NCI-H2196 (cell line): ENCODE data around the gene PTCH1.
A peak's percentile ranks its signal among the peaks of the same experiment; 100 is the strongest.

Experiments used
- DNase-seq: peaks from one replicate; lab custom pipeline; 2025; ENCODE audit not compliant: unreplicated experiment; lab: John Stamatoyannopoulos, UW

PTCH1 gene

GRCh38 chr9:95513711-95514110 is 3.1 kb downstream of the PTCH1 start:
- DNase-seq: no peak

DNA sequence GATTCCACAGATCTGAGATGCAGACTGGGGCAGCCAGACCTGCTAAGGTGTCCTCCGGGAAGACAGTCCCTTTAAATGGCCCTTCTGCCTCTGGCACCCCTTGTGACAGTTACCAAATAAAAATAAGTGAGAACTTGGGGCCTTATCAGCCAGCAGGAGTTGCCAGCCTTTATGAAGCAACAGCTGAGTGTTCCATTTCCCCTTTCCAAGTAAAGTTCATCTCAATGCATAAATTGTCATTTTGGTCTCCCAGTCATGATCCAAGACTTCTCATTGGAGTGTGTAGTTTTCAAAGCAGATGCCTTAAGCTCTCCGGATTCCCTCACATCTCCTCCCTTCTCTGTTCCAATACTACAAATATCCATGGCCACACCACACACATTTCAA is 4.1 kb downstream of the PTCH1 start:
- DNase-seq: no peak

- DNase-seq: no peak
Observed at GRCh38 chr9:95511952-95512708, 4.6 kb downstream of the PTCH1 start.

DNA sequence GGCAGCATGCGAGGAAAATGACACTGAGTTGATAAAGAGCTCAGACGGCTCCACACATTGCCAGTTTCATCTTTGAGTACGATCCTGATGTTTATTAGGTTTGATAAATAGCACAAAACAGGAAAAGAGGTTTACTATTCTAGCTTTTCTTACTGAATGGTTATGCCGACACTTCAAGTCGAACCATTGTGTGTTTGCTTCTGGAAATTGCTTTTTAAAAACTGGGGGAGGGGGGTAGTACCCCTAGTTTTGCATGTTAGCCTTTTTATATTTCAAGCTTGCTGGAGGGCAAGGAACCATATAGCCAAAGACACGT is 5.2 kb downstream of the PTCH1 start:
- DNase-seq: no peak

DNA sequence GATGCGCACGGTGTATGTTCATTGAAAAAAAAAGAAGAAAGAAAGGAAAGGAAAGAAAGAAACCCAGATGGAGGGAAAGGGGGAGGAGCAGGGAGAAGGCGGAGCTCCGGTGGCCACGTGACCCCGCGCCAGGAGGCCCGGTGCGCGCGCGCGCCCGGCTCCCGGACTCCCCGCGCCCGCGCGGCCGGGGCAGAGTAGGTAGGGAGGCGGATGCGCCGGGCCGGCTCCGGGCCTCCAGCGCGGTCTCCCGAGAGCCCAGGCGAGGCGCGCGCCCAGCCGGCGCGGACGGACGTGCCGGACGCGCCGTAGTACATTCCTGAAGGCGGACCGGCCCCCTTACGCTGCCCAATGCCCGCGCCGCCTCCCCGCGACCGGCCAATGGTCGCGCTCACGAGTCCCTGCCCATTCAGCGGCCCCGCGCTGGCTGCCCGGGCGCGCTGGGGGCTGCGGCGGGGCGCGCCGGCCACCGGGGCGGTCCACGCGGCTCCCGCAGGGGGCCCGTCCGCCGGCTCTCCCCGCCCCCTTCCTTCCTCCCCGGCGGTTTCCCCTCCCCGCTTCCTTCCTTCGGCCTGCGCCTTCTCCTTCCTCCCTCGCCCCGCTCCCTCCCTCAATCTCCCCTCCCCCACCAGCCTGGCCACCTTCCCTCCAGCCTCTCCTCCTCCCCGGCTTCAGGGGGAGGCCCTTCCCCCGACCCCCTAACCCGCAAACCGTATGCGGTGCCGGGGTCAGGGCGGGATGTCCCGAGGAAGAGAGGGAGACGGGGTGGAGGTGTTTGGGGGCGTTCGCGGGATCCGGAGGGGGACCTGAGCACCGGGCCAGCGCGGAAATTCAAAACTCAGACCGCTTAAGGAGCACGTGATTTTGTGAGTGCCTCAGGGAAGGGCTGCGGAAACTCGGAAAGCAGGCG is 5.8 kb downstream of the PTCH1 start:
- DNase-seq: peak; percentile 95

DNA sequence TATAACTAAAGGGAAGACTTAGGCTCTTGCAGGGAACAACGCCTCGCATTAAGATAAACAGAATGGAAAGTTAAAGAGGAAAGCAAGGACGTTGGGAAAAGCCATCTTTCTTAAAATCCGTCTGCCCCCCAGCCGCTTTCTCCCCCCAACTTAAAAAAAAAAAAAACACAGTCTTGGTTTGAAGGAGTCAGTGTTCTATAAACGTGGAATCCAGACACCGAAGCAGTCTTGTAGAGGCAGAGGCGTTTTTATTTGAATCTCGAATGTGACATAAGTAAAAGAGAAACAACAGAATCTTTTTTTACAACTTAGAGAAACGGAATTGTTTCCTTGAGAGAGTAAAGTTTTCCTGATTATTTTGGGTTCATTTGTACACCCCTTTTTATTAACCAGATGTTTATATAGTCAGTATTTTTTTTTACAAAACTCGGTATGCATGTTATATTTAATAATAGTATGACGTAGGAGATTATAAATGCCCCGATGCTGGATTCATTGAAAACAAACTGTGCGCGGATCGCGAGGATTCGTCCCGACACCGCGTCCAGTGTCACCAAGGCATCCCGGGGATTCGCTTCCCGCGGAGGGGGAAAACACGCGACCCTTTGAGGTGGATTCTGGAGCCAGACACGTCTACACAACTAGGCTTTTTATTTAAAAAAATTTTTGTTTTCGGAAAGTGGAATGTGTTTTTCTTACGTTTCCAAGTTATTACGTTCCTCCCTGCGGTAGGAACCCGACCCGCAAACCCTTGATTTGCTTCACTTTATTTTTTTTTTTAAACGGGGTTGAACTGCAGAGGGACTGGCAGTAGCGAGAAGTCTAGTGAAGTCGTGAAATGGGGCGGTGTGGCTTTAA is 6.7 kb downstream of the PTCH1 start:
- DNase-seq: peak; percentile 30

- peak; percentile 82 for DNase-seq
Observed at GRCh38 chr9:95508968-95509850, 7.6 kb downstream of the PTCH1 start.

DNA sequence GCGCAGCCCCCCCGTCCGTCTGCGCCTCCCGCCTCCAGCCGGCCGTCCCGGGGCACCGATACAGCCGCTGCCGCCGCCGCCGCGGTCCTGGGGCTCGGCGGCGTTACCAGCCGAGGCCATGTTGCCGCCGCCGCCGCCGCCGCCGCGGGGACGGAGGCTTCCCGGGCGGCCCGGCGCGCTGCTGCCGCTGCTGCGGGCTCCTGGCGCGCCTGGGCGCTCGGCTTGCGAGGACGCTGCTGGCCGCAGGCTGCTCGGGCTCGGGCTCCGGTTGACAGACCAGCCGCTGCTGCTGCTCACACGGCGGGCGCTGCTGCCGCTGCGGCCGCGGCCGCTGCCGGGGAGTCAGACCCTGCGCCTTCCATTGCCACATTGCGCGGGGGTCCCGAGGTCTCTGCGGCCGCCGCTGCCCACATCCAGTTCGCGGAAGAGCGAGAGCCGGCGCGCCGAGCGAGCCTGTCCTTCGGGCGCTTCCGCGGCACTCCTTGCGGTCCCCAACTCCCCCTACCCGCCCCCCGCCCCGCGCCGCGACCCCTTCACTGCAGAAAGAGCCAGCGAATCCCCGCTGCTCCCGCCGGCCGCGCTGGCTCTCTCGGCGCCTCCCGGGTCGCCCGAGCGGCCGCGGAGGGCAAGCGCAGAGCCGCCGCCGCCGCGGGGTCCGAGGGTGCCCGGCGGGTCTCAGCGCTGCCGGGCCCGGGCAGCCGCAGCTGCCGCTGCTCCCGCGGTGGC is 8.4 kb downstream of the PTCH1 start:
- DNase-seq: peak; percentile 36

- peak; percentile 40 for DNase-seq
Observed at GRCh38 chr9:95507464-95508241, 9.1 kb downstream of the PTCH1 start.

DNA sequence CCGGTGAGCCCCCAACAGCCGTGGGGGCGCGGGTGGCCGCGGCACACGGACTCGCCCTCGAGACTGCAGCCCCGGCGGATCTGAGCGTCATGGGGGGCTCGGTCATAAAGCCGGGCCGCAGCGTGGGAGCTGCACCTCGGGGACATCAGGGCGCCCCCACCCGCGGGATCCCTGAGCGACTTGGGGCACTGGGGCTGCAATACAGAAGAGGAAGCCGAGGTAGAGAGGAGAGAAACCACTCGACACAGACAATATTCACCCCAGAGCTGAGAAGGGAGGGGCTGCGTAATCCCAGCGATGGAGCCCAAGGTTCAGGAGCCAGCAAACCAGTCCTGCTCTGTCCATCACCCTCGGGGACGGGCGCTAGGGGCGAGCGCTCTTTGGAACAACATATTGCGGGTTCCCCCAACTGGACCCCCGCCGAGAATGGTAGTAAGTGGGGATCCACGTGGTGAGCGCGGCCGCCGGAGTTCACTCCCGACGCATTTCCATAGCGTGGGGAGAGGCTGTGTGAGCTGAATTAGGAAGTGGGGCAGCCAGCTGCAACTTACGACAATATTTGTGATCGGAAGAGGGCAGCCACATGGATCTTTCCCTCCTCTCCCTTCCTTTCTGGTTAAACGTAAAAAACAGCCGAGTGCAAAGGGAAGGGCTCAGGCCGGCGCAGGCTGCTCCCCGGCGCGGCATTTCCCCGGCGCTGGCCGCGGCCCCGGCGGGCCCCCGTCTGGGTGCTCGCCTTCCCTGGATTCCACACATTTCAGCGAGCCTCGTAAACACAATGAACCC is 9.9 kb downstream of the PTCH1 start:
- DNase-seq: peak; percentile 33

GRCh38 chr9:95506428-95506677 is 10.4 kb downstream of the PTCH1 start:
- peak; percentile 24 for DNase-seq

DNA sequence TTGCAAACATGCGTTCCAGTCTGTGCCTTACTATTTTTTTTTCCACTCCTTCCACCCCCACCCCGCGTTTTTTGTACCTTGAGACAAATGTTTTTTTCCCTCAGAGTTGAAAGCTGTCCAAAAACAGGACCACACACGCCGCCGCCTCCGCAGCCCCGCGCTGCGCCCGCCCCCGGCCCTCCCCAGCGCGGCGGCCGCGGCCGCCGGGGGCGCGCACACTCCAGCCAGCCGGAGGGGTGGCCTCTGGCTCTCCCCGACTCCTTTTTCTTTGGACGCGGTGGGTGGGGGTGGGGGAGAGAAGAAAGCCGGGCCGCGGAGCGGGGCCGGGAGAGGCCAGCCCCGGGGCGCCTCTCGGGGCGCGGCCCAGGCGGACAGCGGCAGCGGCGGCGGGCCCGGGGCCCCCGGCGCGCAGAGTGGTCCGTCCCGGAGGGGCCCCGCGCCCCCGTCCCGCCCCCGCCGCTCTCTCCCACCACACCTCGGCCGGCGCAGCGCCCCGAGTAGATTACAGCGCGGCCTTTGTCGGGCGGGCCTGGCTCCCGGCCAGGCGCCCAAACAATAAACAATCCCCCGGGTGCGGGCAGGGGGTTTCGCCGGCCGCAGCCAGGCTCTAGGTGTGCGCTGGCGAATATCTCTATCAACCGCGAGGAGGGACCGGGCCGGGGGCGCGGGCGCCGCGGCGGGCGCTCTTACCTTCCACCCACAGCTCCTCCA is 10.9 kb downstream of the PTCH1 start:
- DNase-seq: peak; percentile 46

GRCh38 chr9:95505072-95505716 is 11.6 kb downstream of the PTCH1 start:
- DNase-seq: no peak

- DNase-seq: no peak
Observed at GRCh38 chr9:95504053-95504963, 12.5 kb downstream of the PTCH1 start.

- no peak for DNase-seq
Observed at GRCh38 chr9:95503369-95503768, 13.4 kb downstream of the PTCH1 start.

GRCh38 chr9:95502248-95502647 is 14.5 kb downstream of the PTCH1 start:
- no peak for DNase-seq
